Calu3 (cell line): ENCODE measurements around the gene BLVRB. TPM values are rescaled to one million over a fixed set of nuclear protein-coding genes. Genes with fewer than 3 reads are reported as not detected.

ENCODE experiments used
- BruUV-seq: library from RNA; stranded (reverse); fragments of 400-500 nt; replicated peaks from 2 replicates; lab custom pipeline; 2021; lab: Mats Ljungman, UMichigan
- CTCF ChIA-PET: fragments of 300-600 bp; sonication (Branson Sonifier 250); formaldehyde crosslinking; loops from one replicate; lab custom pipeline; 2022; ENCODE audit warnings: antibody characterized with exemption; lab: Charles Lee
- DNase-seq: peaks from one replicate; pipeline ENCODE4 v3.0.0; 2022
- H3K27ac Mint-ChIP-seq: one replicate; pipeline ENCODE4 v1.8.0; 2022; ENCODE audit warnings: mixed read lengths; ENCODE audit not compliant: unreplicated experiment
- H3K27me3 Mint-ChIP-seq: one replicate; pipeline ENCODE4 v1.8.0; 2022; ENCODE audit warnings: mixed read lengths; ENCODE audit not compliant: unreplicated experiment
- H3K36me3 Mint-ChIP-seq: one replicate; pipeline ENCODE4 v1.8.0; 2022; ENCODE audit warnings: mild to moderate bottlenecking, moderate library complexity, mixed read lengths; ENCODE audit not compliant: insufficient read depth, unreplicated experiment
- H3K4me1 Mint-ChIP-seq: one replicate; pipeline ENCODE4 v1.8.0; 2022; ENCODE audit warnings: mild to moderate bottlenecking, low read depth, mixed read lengths; ENCODE audit not compliant: unreplicated experiment
- H3K4me3 Mint-ChIP-seq: one replicate; pipeline ENCODE4 v1.8.0; 2022; ENCODE audit warnings: mild to moderate bottlenecking, low read depth, moderate library complexity, mixed read lengths; ENCODE audit not compliant: unreplicated experiment
- H3K9me3 Mint-ChIP-seq: one replicate; pipeline ENCODE4 v1.8.0; 2022; ENCODE audit warnings: low read depth, mixed read lengths; ENCODE audit not compliant: unreplicated experiment
- CTCF ChIP-seq: fragments of 200-600 bp; IDR thresholded peaks from one replicate; pipeline ENCODE4 v1.8.0; 2022; ENCODE audit warnings: antibody characterized with exemption; ENCODE audit not compliant: unreplicated experiment
- intact Hi-C: fragments of 100-400 bp; cut with micrococcal nuclease; formaldehyde crosslinking; loops from one replicate; pipeline ENCODE4 v1.10.0; 2022; ENCODE audit not compliant: unreplicated experiment
- total RNA-seq: library from RNA; stranded (reverse); gene quantifications from 2 replicates; pipeline ENCODE4 v1.2.3, GENCODE V29; 2022

Gene BLVRB
- total RNA-seq, 1 experiment from 2014 or later = 107 TPM

- peak; percentile 100 for DNase-seq
- Mint-ChIP-seq H3K36me3 (peaks cover 41% of the 10 kb centered on the region), H3K4me1 (peaks cover 9% of the 10 kb centered on the region), H3K4me3 (peak within 1 kb of the TSS; percentile 88), H3K27ac (peak within 1 kb of the TSS; percentile 93), H3K9me3 (no peaks in the 10 kb centered on the region), H3K27me3 (no peaks in the 10 kb centered on the region)
- no TSS peak for BruUV-seq
- CTCF ChIA-PET = interaction anchor here (0.6 to 2.2 kb wide), 8 partner anchors 17 to 792 kb away, joined by 3 to 10 read pairs (median 4); partner anchors contain the start of gene BLVRB
- peak; percentile 93 for TF ChIP-seq CTCF
- intact Hi-C loops = no loop called here
Measured at GRCh38 chr19:40425450-40426287, 39.9 kb downstream of the BLVRB start, which contains the start of gene SERTAD1. Gene SERTAD1 (minus strand): TSS chr19:40425992. CDS start chr19:40423546, 2,446 bp downstream.

DNA sequence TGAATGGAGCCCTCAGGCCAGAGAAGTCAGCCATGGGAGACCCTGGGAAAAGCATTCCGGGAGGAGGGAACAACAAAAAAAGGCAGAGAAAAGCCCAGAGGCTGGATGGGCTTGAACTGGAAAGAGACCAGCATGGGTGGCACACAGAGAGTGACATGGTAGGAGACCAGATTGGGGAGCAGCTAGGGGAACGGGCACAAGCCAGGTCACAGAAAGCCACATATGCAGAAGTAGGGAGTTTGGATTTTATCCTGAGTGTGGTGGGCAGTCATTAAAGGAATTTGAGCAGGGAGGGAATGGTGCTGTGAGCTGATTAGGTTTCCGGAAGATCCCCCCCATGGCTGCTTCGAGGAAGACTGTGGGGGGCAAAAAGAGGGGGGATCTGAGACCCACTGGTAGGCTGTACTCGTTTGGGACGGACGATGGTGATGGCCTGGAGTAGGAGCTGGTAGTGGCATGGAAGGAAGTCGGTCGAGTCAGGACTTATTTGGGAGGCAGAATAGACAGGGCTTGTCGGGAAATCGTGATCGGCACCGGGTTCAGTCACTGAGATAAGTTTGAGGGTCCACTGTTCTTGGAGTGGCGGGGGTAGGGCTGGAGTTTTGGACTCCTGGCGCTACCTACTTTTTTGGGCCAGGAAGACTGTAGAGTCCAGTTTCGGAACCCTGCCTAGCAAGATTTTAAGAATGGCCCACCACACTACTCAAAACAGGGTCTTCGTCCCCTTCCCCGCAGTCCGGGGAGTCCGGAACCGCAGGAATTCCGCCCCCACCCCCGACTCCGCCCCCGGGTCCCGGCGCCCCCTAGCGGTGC, 40.7 kb downstream of the BLVRB start:
- TF ChIP-seq CTCF = no peak
- CTCF ChIA-PET = interaction anchor here (0.6 to 2.2 kb wide), 3 partner anchors 18 to 47 kb away, joined by 4 to 7 read pairs (median 7); partner anchors contain the start of gene BLVRB
- Mint-ChIP-seq H3K36me3 (peaks cover 44% of the 10 kb centered on the region), H3K4me1 (peaks cover 10% of the 10 kb centered on the region), H3K4me3 (peak overlapping the region; percentile 88), H3K27me3 (no peaks in the 10 kb centered on the region), H3K27ac (peak overlapping the region; percentile 93), H3K9me3 (no peaks in the 10 kb centered on the region)
- intact Hi-C loops = no loop called here
- TSS peak; percentile 61 for BruUV-seq
- DNase-seq = no peak

DNA sequence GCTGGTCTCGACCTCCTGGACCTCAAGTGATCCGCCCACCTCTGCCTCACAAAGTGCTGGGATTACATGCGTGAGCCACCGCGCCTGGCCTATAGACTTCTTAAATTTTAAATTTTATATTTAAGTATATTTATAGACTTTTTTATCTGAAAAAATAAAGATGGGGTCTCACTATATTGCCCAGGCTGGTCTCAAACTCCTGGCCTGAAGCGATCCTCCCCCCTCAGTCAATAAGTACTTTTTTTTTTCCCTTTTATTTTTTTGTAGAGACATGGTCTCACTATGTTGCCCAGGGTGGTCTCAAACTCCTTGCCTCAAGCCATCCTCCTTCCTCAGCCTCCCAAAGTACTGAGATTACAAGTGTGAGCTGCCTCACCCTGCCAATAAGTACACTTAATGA, 41.6 kb downstream of the BLVRB start:
- intact Hi-C loops = no loop called here
- no peaks in the 10 kb centered on the region for H3K27me3 Mint-ChIP-seq
- H3K4me3 Mint-ChIP-seq = peak overlapping the region; percentile 88
- H3K27ac Mint-ChIP-seq = peak overlapping the region; percentile 93
- no TSS peak for BruUV-seq
- peaks cover 19% of the 10 kb centered on the region for H3K4me1 Mint-ChIP-seq
- peaks cover 44% of the 10 kb centered on the region for H3K36me3 Mint-ChIP-seq
- CTCF ChIA-PET = interaction anchor here (0.6 to 2.2 kb wide), 2 partner anchors 19 to 48 kb away, joined by 7 read pairs; no protein-coding TSS in a partner anchor
- TF ChIP-seq CTCF = no peak
- no peak for DNase-seq
- H3K9me3 Mint-ChIP-seq = no peaks in the 10 kb centered on the region
